Amniotic stem cell (primary cell): ENCODE results near the gene TSPEAR.
"Not testable (repeated sequence)": the region's sequence is repeated elsewhere in the genome, so short reads cannot be mapped to it uniquely, and the experiment has no call there.

Source experiments
- DNase-seq: peaks from one replicate; lab custom pipeline; 2025; lab: John Stamatoyannopoulos, UW

TSPEAR gene

GRCh38 chr21:44684077-44684476, 27.3 kb downstream of the TSPEAR start:
- no peak for DNase-seq

- no peak for DNase-seq
These were observed 28.7 kb downstream of the TSPEAR start for GRCh38 chr21:44682580-44683151.

GRCh38 chr21:44681861-44682579, 29.4 kb downstream of the TSPEAR start, which contains the start of gene KRTAP12-1:
TSS of gene KRTAP12-1 (minus strand) at chr21:44682163. CDS start at chr21:44682123, 40 bp downstream.
- DNase-seq: no peak

GRCh38 chr21:44681152-44681551, 30.2 kb downstream of the TSPEAR start:
- DNase-seq: no peak

- no peak for DNase-seq
These were observed 33.5 kb downstream of the TSPEAR start for GRCh38 chr21:44677881-44678280.

- no peak for DNase-seq
These were observed 39.5 kb downstream of the TSPEAR start for GRCh38 chr21:44671911-44672310.

- DNase-seq: no peak
These were observed 40.5 kb downstream of the TSPEAR start for GRCh38 chr21:44670642-44671432.

GRCh38 chr21:44667612-44668011, 43.8 kb downstream of the TSPEAR start:
- no peak for DNase-seq

GRCh38 chr21:44666401-44667320, 44.7 kb downstream of the TSPEAR start, which contains the start of gene KRTAP12-2:
TSS of gene KRTAP12-2 (minus strand) at chr21:44666927. CDS start at chr21:44666886, 41 bp downstream.
- DNase-seq: no peak

- DNase-seq: no peak
These were observed 46.7 kb downstream of the TSPEAR start for GRCh38 chr21:44664691-44665090.

- not testable (repeated sequence) for DNase-seq
These were observed 49.8 kb downstream of the TSPEAR start for GRCh38 chr21:44661567-44661966.

- DNase-seq: no peak
These were observed 52.3 kb downstream of the TSPEAR start for GRCh38 chr21:44658913-44659595.

GRCh38 chr21:44658541-44658910, 52.8 kb downstream of the TSPEAR start:
- no peak for DNase-seq

GRCh38 chr21:44657635-44658540, 53.5 kb downstream of the TSPEAR start, which contains the start of gene KRTAP12-3:
TSS of gene KRTAP12-3 (plus strand) at chr21:44657932. CDS start at chr21:44657980, 48 bp downstream.
- DNase-seq: no peak

GRCh38 chr21:44656868-44657267, 54.5 kb downstream of the TSPEAR start:
- DNase-seq: no peak

- no peak for DNase-seq
These were observed 56.7 kb downstream of the TSPEAR start, which contains the start of gene KRTAP12-4 for GRCh38 chr21:44654576-44655175. TSS of gene KRTAP12-4 (minus strand) at chr21:44654659. CDS start at chr21:44654614, 45 bp downstream.

- DNase-seq: no peak
These were observed 57.5 kb downstream of the TSPEAR start for GRCh38 chr21:44653656-44654575.

- DNase-seq: no peak
These were observed 58.2 kb downstream of the TSPEAR start for GRCh38 chr21:44653123-44653522.
